HepG2 (cell line): ENCODE results near the gene NIFK. TPM values are rescaled to one million over a fixed set of nuclear protein-coding genes. Genes with fewer than 3 reads are reported as not detected.

ENCODE experiments used
- DZIP1 ChIP-seq: sonication (generic); formaldehyde crosslinking; IDR thresholded peaks from 2 replicates; pipeline ENCODE4 v1.5.0; 2020; ENCODE audit warnings: mild to moderate bottlenecking, missing genetic modification reagents
- EEA1 ChIP-seq: sonication (generic); formaldehyde crosslinking; IDR thresholded peaks from 2 replicates; pipeline ENCODE4 v1.5.1; 2020; ENCODE audit warnings: mild to moderate bottlenecking, missing genetic modification reagents, borderline replicate concordance
- HCFC1 ChIP-seq: fragments of 150-350 bp; IDR thresholded peaks from 2 replicates; pipeline ENCODE4 v1.6.1; 2014; ENCODE audit warnings: low read depth, low read length
- HNF1A ChIP-seq, 2 experiments: sonication (generic) in 1 of 2; formaldehyde crosslinking in 1 of 2; IDR thresholded peaks; 2 replicates each; pipeline versions ENCODE4 v1.4.0 to v1.6.1; 2016 to 2020; ENCODE audit warnings: borderline replicate concordance in 1 of 2, low read depth in 1 of 2, mild to moderate bottlenecking in 1 of 2, missing genetic modification reagents in 1 of 2
- HNRNPL ChIP-seq: fragments of 200-400 bp; formaldehyde crosslinking; IDR thresholded peaks from 2 replicates; pipeline ENCODE4 v1.6.1; 2017; ENCODE audit warnings: mild to moderate bottlenecking, low read depth, low read length
- MED1 ChIP-seq: sonication (generic); formaldehyde crosslinking; IDR thresholded peaks from 2 replicates; pipeline ENCODE4 v1.4.0; 2020; ENCODE audit warnings: missing genetic modification reagents
- MTA3 ChIP-seq: sonication (generic); formaldehyde crosslinking; IDR thresholded peaks from 2 replicates; pipeline ENCODE4 v1.4.0; 2020; ENCODE audit warnings: missing genetic modification reagents
- MYC ChIP-seq: sonication (generic); formaldehyde crosslinking; IDR thresholded peaks from 2 replicates; pipeline ENCODE4 v1.9.0; 2021; ENCODE audit warnings: missing genetic modification reagents, borderline replicate concordance
- MYPOP ChIP-seq: sonication (generic); formaldehyde crosslinking; IDR thresholded peaks from 2 replicates; pipeline ENCODE4 v1.8.1; 2023; ENCODE audit warnings: mild to moderate bottlenecking, moderate library complexity, missing genetic modification reagents
- NR2F1 ChIP-seq, 2 experiments: fragments of 450-650 bp in 1 of 2; formaldehyde crosslinking in 1 of 2; IDR thresholded peaks; 2 replicates each; pipeline versions ENCODE4 v1.5.0 to v1.6.1; 2016 to 2020; ENCODE audit warnings: mild to moderate bottlenecking in 1 of 2, missing compliant biosample characterization in 1 of 2, missing genetic modification reagents in 1 of 2, moderate library complexity in 1 of 2
- POLR2AphosphoS2 ChIP-seq: IDR thresholded peaks from 2 replicates; pipeline ENCODE4 v1.6.1; 2011; ENCODE audit warnings: low read depth, low read length, improper control_type of control experiment
- SMARCE1 ChIP-seq: fragments of 450-650 bp; IDR thresholded peaks from 2 replicates; pipeline ENCODE4 v1.6.1; 2017; ENCODE audit warnings: borderline replicate concordance
- SNAPC5 ChIP-seq: sonication (generic); formaldehyde crosslinking; IDR thresholded peaks from 2 replicates; pipeline ENCODE4 v1.8.1; 2023; ENCODE audit warnings: mild to moderate bottlenecking, missing genetic modification reagents, borderline replicate concordance
- SP4 ChIP-seq: sonication (generic); formaldehyde crosslinking; IDR thresholded peaks from 2 replicates; pipeline ENCODE4 v1.8.1; 2023; ENCODE audit warnings: mild to moderate bottlenecking, missing genetic modification reagents
- ZBTB3 ChIP-seq: sonication (generic); formaldehyde crosslinking; IDR thresholded peaks from 2 replicates; pipeline ENCODE4 v1.4.0; 2020; ENCODE audit warnings: low read depth, mild to moderate bottlenecking, moderate library complexity, missing genetic modification reagents, borderline replicate concordance
- ZBTB42 ChIP-seq: sonication (generic); formaldehyde crosslinking; IDR thresholded peaks from 2 replicates; pipeline ENCODE4 v1.5.0; 2020; ENCODE audit warnings: mild to moderate bottlenecking, missing genetic modification reagents
- ZMYM4 ChIP-seq: sonication (generic); formaldehyde crosslinking; IDR thresholded peaks from 2 replicates; pipeline ENCODE4 v1.8.1; 2023; ENCODE audit warnings: mild to moderate bottlenecking, missing genetic modification reagents
- ZNF335 ChIP-seq: sonication (generic); formaldehyde crosslinking; IDR thresholded peaks from 2 replicates; pipeline ENCODE4 v1.4.0; 2020; ENCODE audit warnings: missing genetic modification reagents
- ZNF414 ChIP-seq: sonication (generic); formaldehyde crosslinking; IDR thresholded peaks from 2 replicates; pipeline ENCODE4 v1.5.0; 2020; ENCODE audit warnings: missing genetic modification reagents
- ZNF441 ChIP-seq: sonication (generic); formaldehyde crosslinking; IDR thresholded peaks from 2 replicates; pipeline ENCODE4 v1.7.0; 2021; ENCODE audit warnings: missing genetic modification reagents, borderline replicate concordance
- ZNF576 ChIP-seq: sonication (generic); formaldehyde crosslinking; IDR thresholded peaks from 2 replicates; pipeline ENCODE4 v1.4.0; 2020; ENCODE audit warnings: mild to moderate bottlenecking, missing genetic modification reagents
- polyA plus RNA-seq, 8 experiments: library from polyadenylated mRNA; depleted of rRNA in 3 of 8; stranded (reverse) in 7 of 8; unstranded in 1 of 8; fragments of >200 nt; fragmentation: Illumina TruSeq in 4 of 8; extraction: Trizol in 4 of 8; gene quantifications; 2 replicates each; pipeline versions ENCODE4 v1.2.1 to v1.2.3, GENCODE V29; 2011 to 2016; ENCODE audit warnings: low read depth in 4 of 8, missing spikeins in 1 of 8, mixed read lengths in 1 of 8; ENCODE audit not compliant: insufficient read depth in 1 of 8
- total RNA-seq, 5 experiments: library from RNA; depleted of rRNA; stranded (reverse); fragments of >200 nt; fragmentation: Illumina TruSeq; extraction: Trizol; gene quantifications; 2 replicates each; pipeline ENCODE4 v1.2.3, GENCODE V29; 2016; ENCODE audit warnings: low read depth in 1 of 5

NIFK gene
- total and polyA plus RNA-seq, 2 of the 13 experiments (the other 11 are each of a cell fraction or from before 2014, with no cell fraction given) = 19.6 to 105 TPM

- TF ChIP-seq MED1 (no peak), ZNF414 (CRISPR knock-in tag) (no peak), SNAPC5 (CRISPR knock-in tag) (no peak), EEA1 (CRISPR knock-in tag) (no peak), ZNF441 (CRISPR knock-in tag) (no peak), MYC (CRISPR knock-in tag) (no peak), HNF1A (IDR thresholded peaks at IDR 0.05; ENCODE audit: low read depth) (no peak), HNF1A (CRISPR knock-in tag; IDR thresholded peaks at IDR 0.05; ENCODE audit: borderline replicate concordance) (no peak), ZNF576 (no peak), HCFC1 (no peak), MTA3 (no peak), POLR2AphosphoS2 (no peak), MYPOP (no peak), SMARCE1 (no peak), DZIP1 (CRISPR knock-in tag) (no peak), ZNF335 (CRISPR knock-in tag) (0 out of 2 replicates have a peak, but pooled peaks have one; percentile 41), ZBTB3 (CRISPR knock-in tag) (no peak), HNRNPL (no peak), ZMYM4 (CRISPR knock-in tag) (no peak), ZBTB42 (no peak), SP4 (CRISPR knock-in tag) (no peak), NR2F1 (CRISPR knock-in tag; IDR thresholded peaks at IDR 0.05) (no peak)
These were observed 1.1 kb downstream of the NIFK start (continued) for GRCh38 chr2:121735518-121736074.
